Measurements from ENCODE around the gene PARD3B. TPM values are rescaled to one million over a fixed set of nuclear protein-coding genes. Genes with fewer than 3 reads are reported as not detected.

Gene PARD3B
- total and polyA plus RNA-seq, 2 experiments from 2014 or later, result 3.5 to 4.4 TPM

DNA sequence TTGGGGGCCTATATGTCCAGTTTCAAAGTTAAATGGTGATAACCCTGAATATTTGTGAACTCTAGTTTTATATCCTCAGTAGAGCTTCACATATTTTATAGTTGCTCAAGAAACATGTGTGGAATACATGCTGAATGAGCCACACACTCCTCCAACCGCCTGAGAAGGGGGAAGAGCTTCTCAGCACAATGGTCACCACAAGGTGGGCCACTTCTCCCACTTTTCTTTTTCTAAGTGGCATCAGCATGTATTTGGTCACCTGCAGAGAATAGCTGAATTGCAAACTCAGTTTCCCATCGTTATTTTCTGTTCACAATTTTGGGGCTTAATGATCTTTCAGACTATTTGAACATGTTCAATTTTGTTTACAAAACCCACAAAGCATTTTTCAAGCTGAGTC, 340.5 kb downstream of the PARD3B start:
- no peaks in the 10 kb centered on the region for H3K27me3 ChIP-seq (ENCODE audit: insufficient read depth)
- Mint-ChIP-seq H3K27me3 (ENCODE audit: insufficient read depth, low read depth, poor library complexity) (no peaks in the 10 kb centered on the region), H3K4me1 (peaks cover 25% of the 10 kb centered on the region; the same call in 2 of the 3 replicates), H3K9me3 (no peaks in the 10 kb centered on the region; the same call in 2 of the 3 replicates), H3K27ac (no peak overlapping the region), H3K4me3 (no peak overlapping the region), H3K36me3 (ENCODE audit: low read depth) (no peaks in the 10 kb centered on the region)
- no peak overlapping the region for H3K4me3 ChIP-seq
- no peak overlapping the region for H2AFZ ChIP-seq
- no peaks in the 10 kb centered on the region for H4K20me1 ChIP-seq (replicated peaks; ENCODE audit: insufficient read depth)
- no peaks in the 10 kb centered on the region for H3F3A ChIP-seq (replicated peaks; ENCODE audit: low read depth)
- H3K9me2 ChIP-seq (ENCODE audit: insufficient read depth), result no peaks in the 10 kb centered on the region
- peak; percentile 80 for ATAC-seq
- DNase-seq (ENCODE audit: low spot score), result peak; percentile 54
- no peak overlapping the region for H3K4me2 ChIP-seq
- peaks cover 15% of the 10 kb centered on the region for H3K4me1 ChIP-seq (ENCODE audit: insufficient read depth)
- TF ChIP-seq, protein P1, sequence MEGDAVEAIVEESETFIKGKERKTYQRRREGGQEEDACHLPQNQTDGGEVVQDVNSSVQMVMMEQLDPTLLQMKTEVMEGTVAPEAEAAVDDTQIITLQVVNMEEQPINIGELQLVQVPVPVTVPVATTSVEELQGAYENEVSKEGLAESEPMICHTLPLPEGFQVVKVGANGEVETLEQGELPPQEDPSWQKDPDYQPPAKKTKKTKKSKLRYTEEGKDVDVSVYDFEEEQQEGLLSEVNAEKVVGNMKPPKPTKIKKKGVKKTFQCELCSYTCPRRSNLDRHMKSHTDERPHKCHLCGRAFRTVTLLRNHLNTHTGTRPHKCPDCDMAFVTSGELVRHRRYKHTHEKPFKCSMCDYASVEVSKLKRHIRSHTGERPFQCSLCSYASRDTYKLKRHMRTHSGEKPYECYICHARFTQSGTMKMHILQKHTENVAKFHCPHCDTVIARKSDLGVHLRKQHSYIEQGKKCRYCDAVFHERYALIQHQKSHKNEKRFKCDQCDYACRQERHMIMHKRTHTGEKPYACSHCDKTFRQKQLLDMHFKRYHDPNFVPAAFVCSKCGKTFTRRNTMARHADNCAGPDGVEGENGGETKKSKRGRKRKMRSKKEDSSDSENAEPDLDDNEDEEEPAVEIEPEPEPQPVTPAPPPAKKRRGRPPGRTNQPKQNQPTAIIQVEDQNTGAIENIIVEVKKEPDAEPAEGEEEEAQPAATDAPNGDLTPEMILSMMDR (conservative IDR thresholded peaks at IDR 0.05; ENCODE audit: low read depth in 2 of 2), result peak; percentile 65 to 80
- TF ChIP-seq EZH2phosphoT487 (IDR thresholded peaks at IDR 0.05; ENCODE audit: unreplicated experiment) (no peak), EZH2 (IDR thresholded peaks at IDR 0.05; ENCODE audit: low read depth, unreplicated experiment) (no peak), JUNB (IDR thresholded peaks at IDR 0.05; ENCODE audit: unreplicated experiment) (no peak)
- H3K36me3 ChIP-seq (ENCODE audit: insufficient read depth), result no peaks in the 10 kb centered on the region
- no peaks in the 10 kb centered on the region for H3K79me2 ChIP-seq (replicated peaks; ENCODE audit: insufficient read depth)
- no peak overlapping the region for H3K27ac ChIP-seq (ENCODE audit: low read depth)

DNA sequence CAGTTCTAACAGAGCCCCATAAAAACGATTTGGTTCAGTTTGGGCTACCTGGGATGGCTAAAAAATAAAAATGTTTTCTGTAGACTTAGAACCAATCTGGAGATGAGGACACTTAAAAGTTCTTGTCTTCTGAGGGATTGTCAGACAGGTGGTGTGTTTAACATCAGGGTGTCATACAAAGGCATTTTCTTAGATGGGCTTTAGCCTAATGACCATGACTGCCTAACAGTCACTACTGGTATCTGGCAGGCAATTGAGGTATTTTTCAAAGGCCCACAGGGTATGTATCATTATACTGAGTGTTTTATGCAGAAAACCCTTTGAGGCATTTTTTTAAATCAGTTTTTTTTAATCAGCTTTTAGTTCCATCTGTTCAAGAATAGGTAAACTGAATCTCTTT, 341.4 kb downstream of the PARD3B start:
- H3K4me2 ChIP-seq, result no peak overlapping the region
- Mint-ChIP-seq H3K27me3 (ENCODE audit: insufficient read depth, low read depth, poor library complexity) (no peaks in the 10 kb centered on the region), H3K4me1 (peaks cover 19% of the 10 kb centered on the region; the same call in 2 of the 3 replicates), H3K9me3 (no peaks in the 10 kb centered on the region; the same call in 2 of the 3 replicates), H3K27ac (no peak overlapping the region), H3K4me3 (no peak overlapping the region), H3K36me3 (ENCODE audit: low read depth) (no peaks in the 10 kb centered on the region)
- H3K4me3 ChIP-seq, result no peak overlapping the region
- H2AFZ ChIP-seq, result no peak overlapping the region
- no peaks in the 10 kb centered on the region for H3K36me3 ChIP-seq (ENCODE audit: insufficient read depth)
- no peak for ATAC-seq
- H3K27me3 ChIP-seq (ENCODE audit: insufficient read depth), result no peaks in the 10 kb centered on the region
- H3K9me2 ChIP-seq (ENCODE audit: insufficient read depth), result no peaks in the 10 kb centered on the region
- H4K20me1 ChIP-seq (replicated peaks; ENCODE audit: insufficient read depth), result no peaks in the 10 kb centered on the region
- H3K79me2 ChIP-seq (replicated peaks; ENCODE audit: insufficient read depth), result no peaks in the 10 kb centered on the region
- H3K27ac ChIP-seq (ENCODE audit: low read depth), result no peak overlapping the region
- TF ChIP-seq, protein P2, sequence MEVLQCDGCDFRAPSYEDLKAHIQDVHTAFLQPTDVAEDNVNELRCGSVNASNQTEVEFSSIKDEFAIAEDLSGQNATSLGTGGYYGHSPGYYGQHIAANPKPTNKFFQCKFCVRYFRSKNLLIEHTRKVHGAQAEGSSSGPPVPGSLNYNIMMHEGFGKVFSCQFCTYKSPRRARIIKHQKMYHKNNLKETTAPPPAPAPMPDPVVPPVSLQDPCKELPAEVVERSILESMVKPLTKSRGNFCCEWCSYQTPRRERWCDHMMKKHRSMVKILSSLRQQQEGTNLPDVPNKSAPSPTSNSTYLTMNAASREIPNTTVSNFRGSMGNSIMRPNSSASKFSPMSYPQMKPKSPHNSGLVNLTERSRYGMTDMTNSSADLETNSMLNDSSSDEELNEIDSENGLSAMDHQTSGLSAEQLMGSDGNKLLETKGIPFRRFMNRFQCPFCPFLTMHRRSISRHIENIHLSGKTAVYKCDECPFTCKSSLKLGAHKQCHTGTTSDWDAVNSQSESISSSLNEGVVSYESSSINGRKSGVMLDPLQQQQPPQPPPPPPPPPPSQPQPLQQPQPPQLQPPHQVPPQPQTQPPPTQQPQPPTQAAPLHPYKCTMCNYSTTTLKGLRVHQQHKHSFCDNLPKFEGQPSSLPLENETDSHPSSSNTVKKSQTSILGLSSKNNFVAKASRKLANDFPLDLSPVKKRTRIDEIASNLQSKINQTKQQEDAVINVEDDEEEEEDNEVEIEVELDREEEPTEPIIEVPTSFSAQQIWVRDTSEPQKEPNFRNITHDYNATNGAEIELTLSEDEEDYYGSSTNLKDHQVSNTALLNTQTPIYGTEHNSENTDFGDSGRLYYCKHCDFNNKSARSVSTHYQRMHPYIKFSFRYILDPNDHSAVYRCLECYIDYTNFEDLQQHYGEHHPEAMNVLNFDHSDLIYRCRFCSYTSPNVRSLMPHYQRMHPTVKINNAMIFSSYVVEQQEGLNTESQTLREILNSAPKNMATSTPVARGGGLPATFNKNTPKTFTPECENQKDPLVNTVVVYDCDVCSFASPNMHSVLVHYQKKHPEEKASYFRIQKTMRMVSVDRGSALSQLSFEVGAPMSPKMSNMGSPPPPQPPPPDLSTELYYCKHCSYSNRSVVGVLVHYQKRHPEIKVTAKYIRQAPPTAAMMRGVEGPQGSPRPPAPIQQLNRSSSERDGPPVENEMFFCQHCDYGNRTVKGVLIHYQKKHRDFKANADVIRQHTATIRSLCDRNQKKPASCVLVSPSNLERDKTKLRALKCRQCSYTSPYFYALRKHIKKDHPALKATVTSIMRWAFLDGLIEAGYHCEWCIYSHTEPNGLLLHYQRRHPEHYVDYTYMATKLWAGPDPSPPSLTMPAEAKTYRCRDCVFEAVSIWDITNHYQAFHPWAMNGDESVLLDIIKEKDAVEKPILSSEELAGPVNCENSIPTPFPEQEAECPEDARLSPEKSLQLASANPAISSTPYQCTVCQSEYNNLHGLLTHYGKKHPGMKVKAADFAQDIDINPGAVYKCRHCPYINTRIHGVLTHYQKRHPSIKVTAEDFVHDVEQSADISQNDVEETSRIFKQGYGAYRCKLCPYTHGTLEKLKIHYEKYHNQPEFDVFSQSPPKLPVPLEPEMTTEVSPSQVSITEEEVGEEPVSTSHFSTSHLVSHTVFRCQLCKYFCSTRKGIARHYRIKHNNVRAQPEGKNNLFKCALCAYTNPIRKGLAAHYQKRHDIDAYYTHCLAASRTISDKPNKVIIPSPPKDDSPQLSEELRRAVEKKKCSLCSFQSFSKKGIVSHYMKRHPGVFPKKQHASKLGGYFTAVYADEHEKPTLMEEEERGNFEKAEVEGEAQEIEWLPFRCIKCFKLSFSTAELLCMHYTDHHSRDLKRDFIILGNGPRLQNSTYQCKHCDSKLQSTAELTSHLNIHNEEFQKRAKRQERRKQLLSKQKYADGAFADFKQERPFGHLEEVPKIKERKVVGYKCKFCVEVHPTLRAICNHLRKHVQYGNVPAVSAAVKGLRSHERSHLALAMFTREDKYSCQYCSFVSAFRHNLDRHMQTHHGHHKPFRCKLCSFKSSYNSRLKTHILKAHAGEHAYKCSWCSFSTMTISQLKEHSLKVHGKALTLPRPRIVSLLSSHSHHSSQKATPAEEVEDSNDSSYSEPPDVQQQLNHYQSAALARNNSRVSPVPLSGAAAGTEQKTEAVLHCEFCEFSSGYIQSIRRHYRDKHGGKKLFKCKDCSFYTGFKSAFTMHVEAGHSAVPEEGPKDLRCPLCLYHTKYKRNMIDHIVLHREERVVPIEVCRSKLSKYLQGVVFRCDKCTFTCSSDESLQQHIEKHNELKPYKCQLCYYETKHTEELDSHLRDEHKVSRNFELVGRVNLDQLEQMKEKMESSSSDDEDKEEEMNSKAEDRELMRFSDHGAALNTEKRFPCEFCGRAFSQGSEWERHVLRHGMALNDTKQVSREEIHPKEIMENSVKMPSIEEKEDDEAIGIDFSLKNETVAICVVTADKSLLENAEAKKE (CRISPR knock-in tag; IDR thresholded peaks at IDR 0.05), result no peak
- TF ChIP-seq EZH2phosphoT487 (IDR thresholded peaks at IDR 0.05; ENCODE audit: unreplicated experiment) (no peak), ZNF114 (CRISPR knock-in tag; IDR thresholded peaks at IDR 0.05) (no peak), ZNF331 (CRISPR knock-in tag; IDR thresholded peaks at IDR 0.05; ENCODE audit: low read depth) (no peak), POLR2AphosphoS5 (IDR thresholded peaks at IDR 0.05; ENCODE audit: low read depth) (no peak)
- TF ChIP-seq, protein P3, sequence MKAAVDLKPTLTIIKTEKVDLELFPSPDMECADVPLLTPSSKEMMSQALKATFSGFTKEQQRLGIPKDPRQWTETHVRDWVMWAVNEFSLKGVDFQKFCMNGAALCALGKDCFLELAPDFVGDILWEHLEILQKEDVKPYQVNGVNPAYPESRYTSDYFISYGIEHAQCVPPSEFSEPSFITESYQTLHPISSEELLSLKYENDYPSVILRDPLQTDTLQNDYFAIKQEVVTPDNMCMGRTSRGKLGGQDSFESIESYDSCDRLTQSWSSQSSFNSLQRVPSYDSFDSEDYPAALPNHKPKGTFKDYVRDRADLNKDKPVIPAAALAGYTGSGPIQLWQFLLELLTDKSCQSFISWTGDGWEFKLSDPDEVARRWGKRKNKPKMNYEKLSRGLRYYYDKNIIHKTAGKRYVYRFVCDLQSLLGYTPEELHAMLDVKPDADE (IDR thresholded peaks at IDR 0.05), result no peak
- DNase-seq (ENCODE audit: low spot score), result no peak
- peaks cover 15% of the 10 kb centered on the region for H3K4me1 ChIP-seq (ENCODE audit: insufficient read depth)
- no peaks in the 10 kb centered on the region for H3F3A ChIP-seq (replicated peaks; ENCODE audit: low read depth)
